GM18858 (cell line): ENCODE results near the gene SDK2.

Source experiments
- ATAC-seq: cut with Tn5 transposase; IDR thresholded peaks from one replicate; pipeline ENCODE4 v1.9.1; 2021; ENCODE audit not compliant: unreplicated experiment

The SDK2 gene

GRCh38 chr17:73432624-73433190, 211.5 kb downstream of the SDK2 start:
- no peak for ATAC-seq

- no peak for ATAC-seq
Observed at GRCh38 chr17:73431401-73432205, 212.6 kb downstream of the SDK2 start.

- ATAC-seq: no peak
Observed at GRCh38 chr17:73430848-73431247, 213.4 kb downstream of the SDK2 start.

GRCh38 chr17:73430165-73430680, 214.0 kb downstream of the SDK2 start:
- ATAC-seq: no peak

GRCh38 chr17:73429440-73430164, 214.6 kb downstream of the SDK2 start:
- peak; percentile 63 for ATAC-seq

- no peak for ATAC-seq
Observed at GRCh38 chr17:73427198-73427597, 217.0 kb downstream of the SDK2 start.

- ATAC-seq: no peak
Observed at GRCh38 chr17:73424571-73424970, 219.7 kb downstream of the SDK2 start.

- ATAC-seq: no peak
Observed at GRCh38 chr17:73423806-73424205, 220.4 kb downstream of the SDK2 start.

GRCh38 chr17:73423159-73423715, 221.0 kb downstream of the SDK2 start:
- no peak for ATAC-seq

GRCh38 chr17:73422121-73422520, 222.1 kb downstream of the SDK2 start:
- no peak for ATAC-seq

GRCh38 chr17:73420897-73421296, 223.3 kb downstream of the SDK2 start:
- ATAC-seq: no peak

GRCh38 chr17:73419881-73420280, 224.4 kb downstream of the SDK2 start:
- ATAC-seq: no peak

- no peak for ATAC-seq
Observed at GRCh38 chr17:73419051-73419450, 225.2 kb downstream of the SDK2 start.

GRCh38 chr17:73415782-73416181, 228.5 kb downstream of the SDK2 start:
- no peak for ATAC-seq

GRCh38 chr17:73414171-73414955, 229.9 kb downstream of the SDK2 start:
- no peak for ATAC-seq

- no peak for ATAC-seq
Observed at GRCh38 chr17:73412914-73413313, 231.3 kb downstream of the SDK2 start.

- no peak for ATAC-seq
Observed at GRCh38 chr17:73411313-73411747, 232.9 kb downstream of the SDK2 start.

GRCh38 chr17:73410586-73411312, 233.5 kb downstream of the SDK2 start:
- no peak for ATAC-seq

- ATAC-seq: no peak
Observed at GRCh38 chr17:73404246-73404645, 240.0 kb downstream of the SDK2 start.

GRCh38 chr17:73402466-73402865, 241.8 kb downstream of the SDK2 start:
- ATAC-seq: no peak
